ENCODE results near the gene ATP6V0A1. TPM values are rescaled to one million over a fixed set of nuclear protein-coding genes. Genes with fewer than 3 reads are reported as not detected.

Gene ATP6V0A1
- total and polyA plus RNA-seq, 4 donors, result 31.5 to 94.6 (median 45.2) TPM

GRCh38 chr17:42537156-42537805, 78.6 kb downstream of the ATP6V0A1 start:
- Histone ChIP-seq H3K36me3 (ENCODE audit: control insufficient read depth in 4 of 4, insufficient read depth in 3 of 4, low read depth in 1 of 4, low read length in 3 of 4) (peaks cover 0 to 14% (median 7%) of the 10 kb centered on the region in 4 donors), H3K4me3 (ENCODE audit: low read depth in 1 of 3, low read length in 3 of 3) (peak overlapping the region; percentile 56 to 81 (median 80)), H3K27me3 (ENCODE audit: control insufficient read depth in 4 of 4, insufficient read depth in 4 of 4, low read length in 3 of 4) (no peaks in the 10 kb centered on the region), H3K27ac (ENCODE audit: low read depth in 1 of 2, low read length in 2 of 2) (peak overlapping the region; percentile 91 to 96), H3K4me1 (ENCODE audit: control insufficient read depth in 4 of 4, insufficient read depth in 4 of 4, low read length in 3 of 4) (peaks cover 15 to 29% (median 21%) of the 10 kb centered on the region in 4 donors), H3K9ac (ENCODE audit: low read depth in 1 of 2, low read length in 2 of 2) (peak overlapping the region; percentile 11 to 72), H3K9me3 (ENCODE audit: control insufficient read depth in 4 of 4, low read length in 3 of 4) (no peaks in the 10 kb centered on the region)
- TF ChIP-seq ATF3 (IDR thresholded peaks at IDR 0.05), result no peak
- no peak for TF ChIP-seq JUND (IDR thresholded peaks at IDR 0.05)
- no peak for TF ChIP-seq REST (IDR thresholded peaks at IDR 0.05)
- 87% methylated on average over 30 of the region's 31 CpGs for WGBS
- peak; percentile 34 for DNase-seq (ENCODE audit: low spot score)

- peaks cover 4 to 14% (median 10%) of the 10 kb centered on the region in 4 donors for H3K36me3 ChIP-seq (ENCODE audit: control insufficient read depth in 4 of 4, insufficient read depth in 3 of 4, low read depth in 1 of 4, low read length in 3 of 4)
- H3K27ac ChIP-seq (ENCODE audit: low read depth in 1 of 2, low read length in 2 of 2), result peak overlapping the region in 1 of 2 donors; percentile 96
- DNase-seq (ENCODE audit: low spot score), result no peak
- H3K27me3 ChIP-seq (ENCODE audit: control insufficient read depth in 4 of 4, insufficient read depth in 4 of 4, low read length in 3 of 4), result no peaks in the 10 kb centered on the region
- no peak for TF ChIP-seq YY1 (IDR thresholded peaks at IDR 0.05)
- no peak for TF ChIP-seq HNF4G (IDR thresholded peaks at IDR 0.05)
- TF ChIP-seq JUND (IDR thresholded peaks at IDR 0.05), result no peak
- TF ChIP-seq RXRA (IDR thresholded peaks at IDR 0.05), result no peak
- TF ChIP-seq CTCF (IDR thresholded peaks at IDR 0.05; ENCODE audit: low read depth, low read length, missing input control), result no peak
- no peak for TF ChIP-seq SP1 (IDR thresholded peaks at IDR 0.05)
- TF ChIP-seq RAD21 (IDR thresholded peaks at IDR 0.05), result no peak
- no peak for TF ChIP-seq ZBTB33 (IDR thresholded peaks at IDR 0.05)
- no peak for TF ChIP-seq FOXA1 (IDR thresholded peaks at IDR 0.05)
- TF ChIP-seq GABPA (IDR thresholded peaks at IDR 0.05 in 1 of 2, conservative IDR thresholded peaks at IDR 0.05 in 1 of 2), result no peak
- no peak for TF ChIP-seq REST (IDR thresholded peaks at IDR 0.05)
- peak overlapping the region in 1 of 2 donors; percentile 10 for H3K9ac ChIP-seq (ENCODE audit: low read depth in 1 of 2, low read length in 2 of 2)
- H3K4me1 ChIP-seq (ENCODE audit: control insufficient read depth in 4 of 4, insufficient read depth in 4 of 4, low read length in 3 of 4), result peaks cover 15 to 29% (median 21%) of the 10 kb centered on the region in 4 donors
- WGBS, result 97% methylated on average over 5 of the region's 5 CpGs
- no peak overlapping the region for H3K4me3 ChIP-seq (ENCODE audit: low read depth in 1 of 3, low read length in 3 of 3)
- no peaks in the 10 kb centered on the region for H3K9me3 ChIP-seq (ENCODE audit: control insufficient read depth in 4 of 4, low read length in 3 of 4)
These were observed 79.3 kb downstream of the ATP6V0A1 start for GRCh38 chr17:42537826-42538451.
